CD4-positive, alpha-beta memory T cell (primary cell): Measurements from ENCODE around the gene LYRM2. TPM values are rescaled to one million over a fixed set of nuclear protein-coding genes. Genes with fewer than 3 reads are reported as not detected.
A peak's percentile ranks its signal among the peaks of the same experiment; 100 is the strongest.

ENCODE experiments used
- CTCF ChIA-PET: fragments of 350-600 bp; sonication (Branson Sonifier 250); formaldehyde crosslinking; loops from one replicate; lab custom pipeline; 2021; ENCODE audit warnings: inconsistent platforms; ENCODE audit not compliant: partially characterized antibody; lab: Charles Lee
- POLR2A ChIA-PET: fragments of 350-600 bp; sonication (Branson Sonifier 250); formaldehyde crosslinking; loops from one replicate; lab custom pipeline; 2021; ENCODE audit not compliant: partially characterized antibody; lab: Charles Lee
- DNase-seq, 5 donors: peaks; one replicate each; pipeline versions ENCODE4 v3.0.0 to v3.0.0-alpha.2; 2020 to 2022; ENCODE audit warnings: mixed read lengths in 1 of 5
- H3K27ac ChIP-seq: one replicate; pipeline ENCODE4 v1.7.0; 2013; ENCODE audit warnings: low read depth, low read length
- H3K27me3 ChIP-seq: 2 replicates; pipeline ENCODE4 v1.7.0; 2013; ENCODE audit warnings: mild to moderate bottlenecking, low read length, moderate library complexity; ENCODE audit not compliant: insufficient read depth
- H3K36me3 ChIP-seq: 2 replicates; pipeline ENCODE4 v1.7.0; 2013; ENCODE audit warnings: mild to moderate bottlenecking, low read length, moderate library complexity; ENCODE audit not compliant: insufficient read depth
- H3K4me1 ChIP-seq: 2 replicates; pipeline ENCODE4 v1.7.0; 2013; ENCODE audit warnings: mild to moderate bottlenecking, low read length, moderate library complexity; ENCODE audit not compliant: insufficient read depth
- H3K4me3 ChIP-seq, 2 donors: one replicate each; pipeline ENCODE4 v1.7.0; 2013; ENCODE audit warnings: low read length in 2 of 2, mild to moderate bottlenecking in 1 of 2
- H3K9me3 ChIP-seq, 2 donors: one replicate each; pipeline ENCODE4 v1.7.0; 2013; ENCODE audit warnings: low read length in 2 of 2, control low read depth in 1 of 2; ENCODE audit not compliant: control insufficient read depth in 1 of 2
- H3K27ac Mint-ChIP-seq, 7 donors: one replicate each; pipeline ENCODE4 v1.8.0; 2020 to 2021; ENCODE audit warnings: mixed read lengths in 7 of 7, mild to moderate bottlenecking in 6 of 7, inconsistent platforms in 3 of 7, moderate library complexity in 3 of 7
- H3K27me3 Mint-ChIP-seq, 2 donors: one replicate each; pipeline ENCODE4 v1.8.0; 2020 to 2021; ENCODE audit warnings: mixed read lengths in 2 of 2
- H3K36me3 Mint-ChIP-seq, 2 donors: one replicate each; pipeline ENCODE4 v1.8.0; 2020 to 2021; ENCODE audit warnings: mixed read lengths in 2 of 2, inconsistent platforms in 1 of 2, mild to moderate bottlenecking in 1 of 2
- H3K4me1 Mint-ChIP-seq, 4 donors: one replicate each; pipeline ENCODE4 v1.8.0; 2020 to 2021; ENCODE audit warnings: mixed read lengths in 4 of 4, mild to moderate bottlenecking in 1 of 4
- H3K4me3 Mint-ChIP-seq, 8 donors: one replicate each; pipeline ENCODE4 v1.8.0; 2020 to 2021; ENCODE audit warnings: mixed read lengths in 8 of 8, mild to moderate bottlenecking in 7 of 8, moderate library complexity in 6 of 8, inconsistent platforms in 3 of 8
- H3K9me3 Mint-ChIP-seq, 8 donors: one replicate each; pipeline ENCODE4 v1.8.0; 2020 to 2021; ENCODE audit warnings: mixed read lengths in 8 of 8, mild to moderate bottlenecking in 5 of 8, inconsistent platforms in 3 of 8, moderate library complexity in 1 of 8
- intact Hi-C: fragments of 100-400 bp; cut with micrococcal nuclease; formaldehyde crosslinking; loops from one replicate; pipeline ENCODE4 v1.15.1; 2023
- polyA plus RNA-seq, 2 donors: library from polyadenylated mRNA; unstranded; fragments of 300-500 nt; fragmentation: Illumina TruSeq; gene quantifications; one replicate each; pipeline ENCODE4 v1.2.3, GENCODE V29; 2021
- total RNA-seq, 2 experiments: library from RNA; stranded (reverse); gene quantifications; one replicate each; pipeline ENCODE4 v1.2.3, GENCODE V29; 2021

LYRM2 gene
- total and polyA plus RNA-seq, 4 experiments from 2014 or later: 31.8 to 73.3 (median 54.9) TPM

DNA sequence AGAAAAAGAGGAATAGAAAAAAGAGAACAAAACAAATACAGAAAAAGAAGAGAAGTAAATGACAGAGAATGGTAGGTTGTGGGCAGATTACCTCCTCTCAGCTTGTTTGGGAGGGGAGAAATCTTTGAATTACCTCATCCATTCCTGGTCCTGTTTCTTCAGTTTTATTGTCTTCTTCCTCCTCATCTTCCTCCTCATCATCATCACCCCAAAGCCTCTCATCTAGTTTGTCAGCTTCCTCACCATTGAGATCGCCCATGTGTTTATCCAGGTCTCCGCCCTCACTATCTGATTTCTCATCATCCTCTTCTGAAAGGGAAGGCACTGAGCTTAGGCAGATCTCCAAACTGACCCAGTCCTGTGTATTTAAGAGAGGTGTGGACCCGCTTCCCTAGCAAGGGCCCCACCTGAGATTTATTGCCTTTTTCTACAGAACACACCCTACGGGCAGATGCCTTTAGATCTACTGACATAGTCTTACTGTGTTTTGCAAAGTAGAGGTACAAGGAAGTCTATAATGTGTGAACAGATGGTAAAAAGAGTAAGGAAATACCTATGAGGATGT, 24.2 kb upstream of the LYRM2 start:
- Mint-ChIP-seq H3K27me3 (no peaks in the 10 kb centered on the region), H3K27ac (peak overlapping the region in 2 of 7 donors; percentile 8 to 12), H3K9me3 (peaks cover 0 to 2% (median 0%) of the 10 kb centered on the region in 8 donors), H3K36me3 (peaks cover 53 to 70% of the 10 kb centered on the region in 2 donors), H3K4me1 (no peaks in the 10 kb centered on the region), H3K4me3 (no peak overlapping the region)
- Histone ChIP-seq H3K27ac (no peak overlapping the region), H3K4me3 (no peak overlapping the region), H3K4me1 (no peaks in the 10 kb centered on the region), H3K27me3 (no peaks in the 10 kb centered on the region), H3K9me3 (no peaks in the 10 kb centered on the region), H3K36me3 (peaks cover 55% of the 10 kb centered on the region)
- intact Hi-C loops: no loop called here
- CTCF ChIA-PET: interaction anchor here (1.2 kb wide), 1 partner anchor 231 kb away, joined by 4 read pairs; no protein-coding TSS in a partner anchor
- no peak for DNase-seq
- POLR2A ChIA-PET: no interaction called here

DNA sequence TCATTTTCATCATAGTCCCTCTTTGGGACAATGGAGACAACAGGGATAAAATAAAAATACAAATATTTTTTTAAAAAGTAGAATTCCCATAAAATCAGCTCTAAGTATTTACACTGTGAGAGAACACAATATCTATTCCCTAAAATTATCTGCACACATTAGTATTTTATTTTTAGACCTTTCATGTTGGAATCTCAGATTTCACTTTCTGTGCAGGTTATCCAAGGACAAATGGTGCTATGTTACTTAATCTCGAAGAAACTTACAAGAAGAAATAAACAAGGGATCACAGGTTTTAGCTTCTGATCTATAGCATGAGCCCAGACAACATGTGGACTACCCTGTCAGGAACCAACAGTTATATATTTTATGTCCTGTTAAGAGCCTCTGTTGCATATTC, 23.0 kb upstream of the LYRM2 start:
- H3K27ac Mint-ChIP-seq: peak overlapping the region in 1 of 7 donors; percentile 75
- no peaks in the 10 kb centered on the region for H3K4me1 Mint-ChIP-seq
- H3K4me3 Mint-ChIP-seq: peak overlapping the region in 1 of 8 donors; percentile 52
- no peak overlapping the region for H3K27ac ChIP-seq
- peaks cover 0 to 2% (median 0%) of the 10 kb centered on the region in 8 donors for H3K9me3 Mint-ChIP-seq
- H3K36me3 Mint-ChIP-seq: peaks cover 57 to 72% of the 10 kb centered on the region in 2 donors
- no peak overlapping the region for H3K4me3 ChIP-seq
- ChIA-PET CTCF (interaction anchor here (1.2 kb wide), 1 partner anchor 229 kb away, joined by 4 read pairs; no protein-coding TSS in a partner anchor), POLR2A (no interaction called here)
- no peak for DNase-seq
- intact Hi-C loops: no loop called here
- no peaks in the 10 kb centered on the region for H3K27me3 ChIP-seq
- peaks cover 57% of the 10 kb centered on the region for H3K36me3 ChIP-seq
- H3K9me3 ChIP-seq: no peaks in the 10 kb centered on the region
- no peaks in the 10 kb centered on the region for H3K27me3 Mint-ChIP-seq
- no peaks in the 10 kb centered on the region for H3K4me1 ChIP-seq

DNA sequence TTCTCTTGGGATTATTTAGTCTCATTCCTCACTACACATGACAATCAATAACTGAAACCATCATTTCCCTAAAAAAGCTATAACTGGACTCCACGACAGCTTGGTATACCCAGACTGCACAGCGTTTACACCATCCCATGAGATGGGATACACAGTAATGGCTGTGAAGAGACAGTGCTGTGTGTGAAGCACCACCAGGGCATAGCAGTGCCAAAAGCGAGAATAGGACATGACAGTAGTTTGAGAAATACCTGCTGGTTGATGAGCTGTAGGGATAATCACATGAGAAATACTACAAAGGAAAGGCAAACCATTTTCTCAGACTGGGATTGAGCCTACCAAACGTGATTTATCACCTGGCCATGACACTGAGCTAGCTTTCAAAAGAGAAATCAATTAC, 22.4 kb upstream of the LYRM2 start:
- peaks cover 58 to 74% of the 10 kb centered on the region in 2 donors for H3K36me3 Mint-ChIP-seq
- no peak overlapping the region for H3K4me3 ChIP-seq
- no peaks in the 10 kb centered on the region for H3K4me1 ChIP-seq
- no peaks in the 10 kb centered on the region for H3K27me3 Mint-ChIP-seq
- peaks cover 61% of the 10 kb centered on the region for H3K36me3 ChIP-seq
- no peak overlapping the region for H3K27ac ChIP-seq
- intact Hi-C loops: no loop called here
- H3K9me3 Mint-ChIP-seq: peaks cover 0 to 2% (median 0%) of the 10 kb centered on the region in 8 donors
- DNase-seq: no peak
- ChIA-PET CTCF (no interaction called here), POLR2A (no interaction called here)
- H3K4me3 Mint-ChIP-seq: no peak overlapping the region
- H3K27me3 ChIP-seq: no peaks in the 10 kb centered on the region
- peak overlapping the region in 1 of 7 donors; percentile 48 for H3K27ac Mint-ChIP-seq
- no peaks in the 10 kb centered on the region for H3K9me3 ChIP-seq
- no peaks in the 10 kb centered on the region for H3K4me1 Mint-ChIP-seq

DNA sequence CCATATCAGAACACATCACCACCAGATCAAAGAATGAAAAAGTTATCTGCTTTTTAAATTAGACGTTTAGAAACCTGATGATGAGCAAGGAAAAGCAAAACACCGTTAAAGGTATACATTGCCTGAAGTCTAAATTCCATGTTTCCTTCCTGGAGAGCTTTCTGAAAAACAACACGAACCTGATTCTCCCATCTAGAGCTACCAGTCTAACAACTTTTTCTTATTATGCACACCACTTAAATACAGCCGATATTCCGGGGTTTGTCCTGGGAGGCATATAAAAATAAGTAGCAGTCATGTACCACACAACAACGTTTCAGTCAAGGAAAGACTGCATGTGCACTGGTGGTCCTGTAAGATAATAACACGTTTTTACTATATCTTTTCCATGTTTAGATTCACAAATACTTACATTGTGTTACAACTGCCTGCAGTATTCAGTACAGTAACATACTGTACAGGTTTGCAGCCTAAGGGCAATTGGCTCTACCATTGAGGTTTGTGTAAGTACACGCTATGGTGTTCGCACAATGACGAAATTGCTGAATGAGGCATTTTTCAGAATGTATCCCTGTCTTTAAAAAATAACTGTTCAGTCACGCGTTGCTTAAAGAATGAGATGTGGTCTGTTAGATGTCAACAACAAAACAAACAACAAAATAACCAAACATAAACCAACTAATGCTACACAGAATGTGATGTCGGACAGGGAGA, 19.1 kb upstream of the LYRM2 start:
- no peaks in the 10 kb centered on the region for H3K9me3 ChIP-seq
- ChIA-PET POLR2A (no interaction called here), CTCF (interaction anchor here (1.0 kb wide), 1 partner anchor 286 kb away, joined by 3 read pairs; no protein-coding TSS in a partner anchor)
- H3K36me3 ChIP-seq: peaks cover 76% of the 10 kb centered on the region
- Mint-ChIP-seq H3K36me3 (peaks cover 48 to 72% of the 10 kb centered on the region in 2 donors), H3K4me3 (no peak overlapping the region), H3K27me3 (no peaks in the 10 kb centered on the region), H3K27ac (peak overlapping the region in 1 of 7 donors; percentile 38), H3K9me3 (peaks cover 0 to 2% (median 0%) of the 10 kb centered on the region in 8 donors), H3K4me1 (no peaks in the 10 kb centered on the region)
- no peaks in the 10 kb centered on the region for H3K4me1 ChIP-seq
- H3K4me3 ChIP-seq: no peak overlapping the region
- no peak for DNase-seq
- intact Hi-C loops: no loop called here
- no peaks in the 10 kb centered on the region for H3K27me3 ChIP-seq
- no peak overlapping the region for H3K27ac ChIP-seq

DNA sequence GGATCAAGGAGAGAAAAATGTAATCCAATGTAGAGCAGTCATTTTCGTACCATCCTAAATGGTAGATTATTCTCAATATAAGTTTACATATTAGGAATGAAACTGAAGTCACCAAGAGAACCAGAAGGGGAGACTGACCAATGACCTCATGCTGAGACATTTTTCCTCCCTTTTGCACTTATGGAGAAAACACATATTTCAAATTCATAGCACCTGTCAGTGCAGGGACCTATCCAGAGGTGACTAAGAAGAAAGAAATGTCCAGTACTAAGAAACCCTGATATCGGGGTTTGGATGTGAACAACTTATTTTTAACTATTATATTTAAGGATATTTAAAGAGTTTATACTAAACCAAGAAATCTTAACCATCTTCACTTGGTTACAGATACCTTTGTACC, 16.6 kb upstream of the LYRM2 start:
- intact Hi-C loops: no loop called here
- H3K9me3 ChIP-seq: no peaks in the 10 kb centered on the region
- Mint-ChIP-seq H3K4me1 (no peaks in the 10 kb centered on the region), H3K27me3 (no peaks in the 10 kb centered on the region), H3K9me3 (no peaks in the 10 kb centered on the region), H3K4me3 (no peak overlapping the region), H3K27ac (peak overlapping the region in 1 of 7 donors; percentile 51), H3K36me3 (peaks cover 50 to 76% of the 10 kb centered on the region in 2 donors)
- H3K36me3 ChIP-seq: peaks cover 74% of the 10 kb centered on the region
- no peak for DNase-seq
- H3K27me3 ChIP-seq: no peaks in the 10 kb centered on the region
- POLR2A ChIA-PET: no interaction called here
- CTCF ChIA-PET: interaction anchor here (0.8 kb wide), 1 partner anchor 12 kb away, joined by 3 read pairs; no protein-coding TSS in a partner anchor
- no peak overlapping the region for H3K27ac ChIP-seq
- no peaks in the 10 kb centered on the region for H3K4me1 ChIP-seq
- H3K4me3 ChIP-seq: no peak overlapping the region

DNA sequence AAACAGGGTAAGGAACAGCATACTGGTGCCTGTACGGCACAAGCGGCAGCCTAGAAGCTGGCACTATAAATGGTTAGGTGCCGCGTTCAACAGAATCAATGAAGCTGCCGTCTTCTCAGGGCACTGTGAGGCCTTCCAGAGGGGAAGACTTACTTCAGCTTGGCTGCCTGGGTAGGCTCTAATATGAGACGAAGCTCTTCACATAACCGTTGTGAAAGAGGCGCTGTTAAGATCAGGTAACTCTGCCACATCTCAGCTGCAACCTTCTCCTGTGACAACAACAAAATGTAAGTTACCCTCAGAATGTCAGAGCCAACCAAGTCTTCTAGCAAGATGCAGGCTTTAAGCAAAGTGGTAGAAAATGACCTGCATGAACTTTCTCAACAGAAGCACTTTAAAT, 12.0 kb upstream of the LYRM2 start:
- H3K27me3 Mint-ChIP-seq: no peaks in the 10 kb centered on the region
- no peak overlapping the region for H3K4me3 ChIP-seq
- H3K9me3 Mint-ChIP-seq: no peaks in the 10 kb centered on the region
- intact Hi-C loops: no loop called here
- H3K27ac ChIP-seq: no peak overlapping the region
- peaks cover 74% of the 10 kb centered on the region for H3K36me3 ChIP-seq
- H3K9me3 ChIP-seq: no peaks in the 10 kb centered on the region
- DNase-seq: no peak
- no peak overlapping the region for H3K4me3 Mint-ChIP-seq
- H3K27ac Mint-ChIP-seq: no peak overlapping the region
- H3K36me3 Mint-ChIP-seq: peaks cover 45 to 74% of the 10 kb centered on the region in 2 donors
- no peaks in the 10 kb centered on the region for H3K27me3 ChIP-seq
- ChIA-PET CTCF (no interaction called here), POLR2A (interaction anchor here (1.5 kb wide), 1 partner anchor 12 kb away, joined by 3 read pairs; the partner anchor contains the start of gene LYRM2)
- no peaks in the 10 kb centered on the region for H3K4me1 Mint-ChIP-seq
- H3K4me1 ChIP-seq: no peaks in the 10 kb centered on the region

DNA sequence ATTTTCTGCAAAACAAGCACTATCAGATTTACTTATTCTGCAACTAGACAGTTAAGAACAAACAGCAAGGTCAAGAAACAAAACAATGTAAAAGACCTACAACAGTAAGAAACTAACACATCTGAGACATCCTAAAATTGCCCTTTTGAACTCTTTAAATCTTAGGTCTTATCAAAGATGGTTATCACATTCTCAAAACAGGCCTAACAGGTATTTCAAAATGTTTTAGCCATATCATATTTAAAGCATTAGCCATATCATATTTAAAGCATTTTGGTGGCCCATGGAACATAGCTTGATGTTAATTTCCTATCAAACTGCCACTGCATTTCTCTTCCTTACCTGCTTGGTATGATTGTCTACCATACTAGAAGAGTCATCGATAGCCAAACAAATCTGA, 11.1 kb upstream of the LYRM2 start:
- Histone ChIP-seq H3K27ac (no peak overlapping the region), H3K27me3 (no peaks in the 10 kb centered on the region), H3K4me1 (no peaks in the 10 kb centered on the region), H3K9me3 (no peaks in the 10 kb centered on the region), H3K4me3 (no peak overlapping the region), H3K36me3 (peaks cover 74% of the 10 kb centered on the region)
- Mint-ChIP-seq H3K9me3 (no peaks in the 10 kb centered on the region), H3K27ac (no peak overlapping the region), H3K27me3 (no peaks in the 10 kb centered on the region), H3K4me3 (no peak overlapping the region), H3K36me3 (peaks cover 45 to 77% of the 10 kb centered on the region in 2 donors), H3K4me1 (no peaks in the 10 kb centered on the region)
- intact Hi-C loops: no loop called here
- ChIA-PET POLR2A (no interaction called here), CTCF (no interaction called here)
- no peak for DNase-seq
